Right atrium auricular region (tissue), 2 donors: ENCODE results near the gene NOTUM. TPM values are rescaled to one million over a fixed set of nuclear protein-coding genes. Genes with fewer than 3 reads are reported as not detected.

Experiments used
- DNase-seq: peaks from one replicate; pipeline ENCODE4 v3.0.0-alpha.2; 2019; ENCODE audit warnings: low spot score
- H3K27ac ChIP-seq, 2 donors: fragments of 200-600 bp; sonication (generic); 1 replicate in 1 of 2; 2 replicates in 1 of 2; pipeline ENCODE4 v1.5.1; 2016 to 2019
- H3K27me3 ChIP-seq, 2 donors: fragments of 200-600 bp; sonication (generic); one replicate each; pipeline versions ENCODE4 v1.5.1 to v1.6.0; 2017 to 2019
- H3K36me3 ChIP-seq: fragments of 200-600 bp; sonication (generic); one replicate; pipeline ENCODE4 v1.5.1; 2016
- H3K4me1 ChIP-seq, 2 donors: fragments of 200-600 bp; sonication (generic); one replicate each; pipeline versions ENCODE4 v1.5.1 to v1.6.0; 2017 to 2019
- H3K4me3 ChIP-seq, 2 donors: fragments of 200-600 bp; sonication (generic); 1 replicate in 1 of 2; 2 replicates in 1 of 2; pipeline ENCODE4 v1.5.1; 2017 to 2019; ENCODE audit warnings: mild to moderate bottlenecking in 1 of 2, moderate library complexity in 1 of 2
- H3K9me3 ChIP-seq, 2 donors: fragments of 200-600 bp; sonication (generic); one replicate each; pipeline ENCODE4 v1.5.1; 2019
- total RNA-seq, 2 donors: library from RNA; depleted of rRNA; stranded (reverse); fragments of >200 nt; gene quantifications; one replicate each; pipeline ENCODE4 v1.1.0, GENCODE V29; 2016
- TF ChIP-seq, protein P1 (sequence below), 2 donors: fragments of 200-600 bp; sonication (generic); IDR thresholded peaks; one replicate each; pipeline ENCODE4 v1.5.1; 2019; ENCODE audit warnings: antibody characterized with exemption in 2 of 2

NOTUM gene
- total RNA-seq, 2 donors from 2014 or later = 0.35 TPM; not detected in 1

DNA sequence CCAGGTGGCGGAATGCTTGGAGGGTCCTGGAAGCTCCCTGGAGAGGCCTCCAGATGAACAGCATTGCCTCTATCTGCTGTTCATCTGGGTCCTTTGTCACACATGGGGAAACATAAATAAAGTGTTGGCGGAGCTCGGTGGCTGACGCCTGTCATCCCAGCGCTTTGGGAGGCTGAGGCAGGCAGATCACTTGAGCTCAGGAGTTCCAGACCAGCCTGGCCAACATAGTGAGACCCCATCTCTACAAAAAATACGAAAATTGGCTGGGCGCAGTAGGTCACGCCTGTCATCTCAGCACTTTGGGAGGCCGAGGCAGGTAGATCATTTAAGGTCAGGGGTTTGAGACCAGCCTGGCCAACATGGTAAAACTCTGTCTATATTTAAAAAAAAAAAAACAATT is 16.1 kb downstream of the NOTUM start:
- H3K27me3 ChIP-seq = no peaks in the 10 kb centered on the region
- peaks cover 0 to 19% of the 10 kb centered on the region in 2 donors for H3K4me1 ChIP-seq
- H3K9me3 ChIP-seq = no peaks in the 10 kb centered on the region
- H3K27ac ChIP-seq = no peak overlapping the region
- TF ChIP-seq, protein P1, sequence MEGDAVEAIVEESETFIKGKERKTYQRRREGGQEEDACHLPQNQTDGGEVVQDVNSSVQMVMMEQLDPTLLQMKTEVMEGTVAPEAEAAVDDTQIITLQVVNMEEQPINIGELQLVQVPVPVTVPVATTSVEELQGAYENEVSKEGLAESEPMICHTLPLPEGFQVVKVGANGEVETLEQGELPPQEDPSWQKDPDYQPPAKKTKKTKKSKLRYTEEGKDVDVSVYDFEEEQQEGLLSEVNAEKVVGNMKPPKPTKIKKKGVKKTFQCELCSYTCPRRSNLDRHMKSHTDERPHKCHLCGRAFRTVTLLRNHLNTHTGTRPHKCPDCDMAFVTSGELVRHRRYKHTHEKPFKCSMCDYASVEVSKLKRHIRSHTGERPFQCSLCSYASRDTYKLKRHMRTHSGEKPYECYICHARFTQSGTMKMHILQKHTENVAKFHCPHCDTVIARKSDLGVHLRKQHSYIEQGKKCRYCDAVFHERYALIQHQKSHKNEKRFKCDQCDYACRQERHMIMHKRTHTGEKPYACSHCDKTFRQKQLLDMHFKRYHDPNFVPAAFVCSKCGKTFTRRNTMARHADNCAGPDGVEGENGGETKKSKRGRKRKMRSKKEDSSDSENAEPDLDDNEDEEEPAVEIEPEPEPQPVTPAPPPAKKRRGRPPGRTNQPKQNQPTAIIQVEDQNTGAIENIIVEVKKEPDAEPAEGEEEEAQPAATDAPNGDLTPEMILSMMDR (IDR thresholded peaks at IDR 0.05) = no peak
- DNase-seq = no peak
- H3K4me3 ChIP-seq = no peak overlapping the region
- H3K36me3 ChIP-seq = no peaks in the 10 kb centered on the region

DNA sequence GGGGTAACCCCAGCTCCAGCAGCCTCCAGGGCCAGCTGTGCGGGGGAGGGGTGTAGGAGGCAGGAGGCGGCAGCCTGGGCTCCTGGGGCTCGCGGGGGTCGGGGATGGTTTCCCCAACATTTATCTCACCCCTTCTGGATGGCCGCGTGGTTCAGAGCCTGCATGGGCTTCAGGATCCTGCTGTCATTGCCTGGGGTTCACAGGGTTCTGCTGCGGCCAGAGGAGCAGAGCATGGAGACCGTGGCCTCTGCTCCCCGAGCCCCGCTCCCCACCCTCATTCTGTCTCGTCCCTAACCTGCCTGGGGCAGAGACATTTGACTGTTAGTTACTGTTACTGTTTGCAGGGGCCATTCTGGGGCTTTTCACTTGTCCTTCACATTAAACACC is 18.8 kb downstream of the NOTUM start:
- DNase-seq = no peak
- peak overlapping the region; percentile 24 to 41 for H3K4me3 ChIP-seq
- H3K27ac ChIP-seq = peak overlapping the region in 1 of 2 donors; percentile 53
- peaks cover 0 to 30% of the 10 kb centered on the region in 2 donors for H3K4me1 ChIP-seq
- no peaks in the 10 kb centered on the region for H3K9me3 ChIP-seq
- H3K27me3 ChIP-seq = no peaks in the 10 kb centered on the region
- no peaks in the 10 kb centered on the region for H3K36me3 ChIP-seq
- TF ChIP-seq, protein P1 (IDR thresholded peaks at IDR 0.05) = no peak

DNA sequence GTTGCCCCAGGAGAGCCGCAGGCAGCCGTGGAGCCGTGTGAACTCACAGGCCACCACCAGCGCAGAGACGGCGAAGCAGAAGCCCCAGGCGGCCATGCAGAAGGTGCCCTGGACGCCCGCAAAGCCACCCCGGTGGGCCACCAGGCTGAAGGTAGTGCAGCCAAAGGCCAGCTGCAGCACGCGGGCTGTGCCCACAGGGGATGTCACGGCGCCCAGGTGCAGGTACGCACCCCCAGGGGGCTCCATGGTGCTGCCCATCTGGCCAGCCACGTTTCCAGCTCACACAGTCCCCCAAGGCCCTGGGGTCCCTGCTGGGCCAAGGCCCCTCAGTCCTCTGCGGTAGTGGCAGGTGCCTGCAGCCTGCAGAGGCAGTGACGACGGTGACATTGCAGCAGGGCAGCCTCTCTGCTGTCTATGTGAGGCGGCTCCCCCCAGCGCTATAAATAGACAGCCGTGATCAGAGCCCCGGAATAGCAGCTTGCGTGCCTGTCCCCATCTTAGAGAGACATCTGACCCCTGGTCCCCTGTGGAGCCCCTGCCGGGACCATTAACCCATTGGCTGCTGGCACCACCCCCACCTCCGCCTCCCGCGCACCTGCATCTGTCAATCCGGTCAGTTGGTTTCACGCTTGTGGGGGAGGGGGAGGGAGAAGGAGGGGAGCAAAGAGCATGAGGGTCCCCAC is 19.4 kb downstream of the NOTUM start:
- Histone ChIP-seq H3K27me3 (no peaks in the 10 kb centered on the region), H3K36me3 (no peaks in the 10 kb centered on the region), H3K9me3 (no peaks in the 10 kb centered on the region), H3K27ac (peak overlapping the region in 1 of 2 donors; percentile 53), H3K4me3 (peak overlapping the region; percentile 24 to 41), H3K4me1 (peaks cover 0 to 34% of the 10 kb centered on the region in 2 donors)
- TF ChIP-seq, protein P1 (IDR thresholded peaks at IDR 0.05) = no peak
- no peak for DNase-seq

DNA sequence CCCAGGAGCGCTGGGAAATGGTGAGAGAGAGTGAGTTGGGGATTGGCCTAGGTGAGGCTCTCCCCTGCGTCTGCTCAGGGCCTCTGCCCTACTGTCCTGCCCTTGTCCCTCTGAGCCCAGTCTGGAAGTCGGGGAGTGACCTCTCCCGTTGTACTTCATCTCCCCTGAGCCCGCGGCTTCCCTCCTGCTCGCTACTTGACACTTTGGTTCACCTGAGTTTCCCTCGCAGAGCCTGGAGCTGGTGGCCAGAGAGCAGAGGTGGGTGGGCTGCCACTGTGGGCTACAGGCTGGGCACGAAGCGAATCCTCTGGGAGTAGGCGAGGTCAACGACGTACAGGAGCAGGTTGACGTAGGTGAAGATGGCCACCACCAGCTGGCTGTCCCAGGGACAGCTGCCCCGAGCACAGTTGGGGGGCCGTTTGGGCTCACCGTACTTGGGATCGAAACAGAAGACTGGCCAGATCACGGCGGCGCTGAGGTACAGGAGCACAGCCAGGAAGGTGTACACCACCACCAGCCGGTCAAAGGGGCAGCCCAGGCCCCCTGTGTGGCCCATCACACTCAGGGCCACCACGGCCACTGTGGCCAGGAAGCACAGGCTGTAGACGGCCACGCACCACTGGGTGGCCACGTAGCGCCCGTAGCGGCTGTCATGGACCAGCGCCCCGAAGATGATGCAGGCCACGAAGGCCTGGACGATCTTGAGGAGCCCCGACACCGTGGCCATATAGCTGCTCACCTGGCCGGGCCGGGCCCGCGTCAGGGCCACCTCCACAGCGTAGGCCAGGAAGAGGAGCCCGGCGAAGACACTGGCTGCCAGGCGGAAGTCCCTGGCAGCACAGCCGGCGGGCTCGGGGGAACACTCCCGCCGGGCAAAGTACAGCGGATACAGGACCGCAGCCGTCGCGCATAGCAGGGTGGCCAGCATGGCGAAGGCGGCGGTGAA is 20.2 kb downstream of the NOTUM start:
- peaks cover 0 to 40% of the 10 kb centered on the region in 2 donors for H3K4me1 ChIP-seq
- TF ChIP-seq, protein P1 (IDR thresholded peaks at IDR 0.05) = no peak
- no peaks in the 10 kb centered on the region for H3K27me3 ChIP-seq
- H3K27ac ChIP-seq = peak overlapping the region in 1 of 2 donors; percentile 53
- no peak overlapping the region for H3K4me3 ChIP-seq
- no peaks in the 10 kb centered on the region for H3K9me3 ChIP-seq
- no peaks in the 10 kb centered on the region for H3K36me3 ChIP-seq
- DNase-seq = no peak

DNA sequence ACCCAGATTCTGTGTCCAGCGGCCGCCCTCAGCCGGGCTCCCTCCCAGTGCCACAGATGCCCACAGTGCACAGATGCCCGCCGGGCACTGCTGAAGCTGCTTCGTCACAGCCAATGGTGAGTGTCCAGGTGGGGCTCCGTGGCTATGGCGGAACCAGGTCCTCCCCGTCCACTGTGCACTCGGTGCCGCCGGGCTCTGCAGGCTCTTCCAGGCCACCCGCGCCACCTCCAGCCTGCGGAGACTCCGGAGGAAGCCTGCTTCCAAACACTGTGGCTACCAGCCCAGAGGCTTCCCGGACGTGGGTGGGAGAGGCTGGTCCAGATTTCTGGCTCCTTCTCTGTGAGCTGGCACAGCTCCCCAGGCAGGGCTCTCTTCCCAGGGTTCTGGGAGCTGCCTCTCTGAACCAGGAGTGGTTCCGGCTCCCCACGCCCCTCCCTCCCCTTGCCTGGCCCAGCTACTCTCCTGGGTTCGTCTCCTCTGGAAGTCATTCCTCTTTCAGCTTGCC is 21.1 kb downstream of the NOTUM start:
- H3K36me3 ChIP-seq = no peaks in the 10 kb centered on the region
- H3K9me3 ChIP-seq = no peaks in the 10 kb centered on the region
- H3K4me3 ChIP-seq = no peak overlapping the region
- DNase-seq = peak; percentile 68
- no peak overlapping the region for H3K27ac ChIP-seq
- peaks cover 0 to 40% of the 10 kb centered on the region in 2 donors for H3K4me1 ChIP-seq
- H3K27me3 ChIP-seq = no peaks in the 10 kb centered on the region
- TF ChIP-seq, protein P1 (IDR thresholded peaks at IDR 0.05) = no peak
